Uterus (tissue), 4 donors: ENCODE data around the gene BCOR. TPM values are rescaled to one million over a fixed set of nuclear protein-coding genes. Genes with fewer than 3 reads are reported as not detected.

Source experiments
- DNase-seq, 2 donors: peaks; one replicate each; pipeline ENCODE4 v3.0.0-alpha.2; 2019 to 2020
- H3K27ac ChIP-seq, 2 donors: fragments of 200-600 bp; sonication (generic); 1 replicate in 1 of 2; 2 replicates in 1 of 2; pipeline ENCODE4 v1.5.1; 2016 to 2018
- H3K27me3 ChIP-seq, 2 donors: fragments of 200-600 bp; sonication (generic); one replicate each; pipeline ENCODE4 v1.5.1; 2018 to 2019; ENCODE audit warnings: control low read depth in 1 of 2
- H3K36me3 ChIP-seq, 2 donors: fragments of 200-600 bp; sonication (generic); one replicate each; pipeline ENCODE4 v1.5.1; 2019; ENCODE audit warnings: control low read depth in 1 of 2
- H3K4me1 ChIP-seq, 2 donors: fragments of 200-600 bp; sonication (generic); one replicate each; pipeline ENCODE4 v1.5.1; 2018 to 2019; ENCODE audit warnings: control low read depth in 1 of 2
- H3K4me3 ChIP-seq, 2 donors: fragments of 200-600 bp; sonication (generic); 1 replicate in 1 of 2; 2 replicates in 1 of 2; pipeline ENCODE4 v1.5.1; 2018 to 2019; ENCODE audit warnings: mild to moderate bottlenecking in 1 of 2
- H3K9me3 ChIP-seq, 2 donors: fragments of 200-600 bp; sonication (generic); one replicate each; pipeline ENCODE4 v1.5.1; 2019; ENCODE audit warnings: control low read depth in 1 of 2
- CTCF ChIP-seq, 4 experiments: fragments of 200-600 bp in 2 of 4; fragments of 450-650 bp in 2 of 4; sonication (generic) in 2 of 4; IDR thresholded peaks; one replicate each; pipeline ENCODE4 v1.5.1; 2016 to 2019; ENCODE audit warnings: antibody characterized with exemption in 4 of 4, mild to moderate bottlenecking in 2 of 4, moderate library complexity in 1 of 4
- POLR2A ChIP-seq, 2 donors: fragments of 450-650 bp; IDR thresholded peaks; one replicate each; pipeline ENCODE4 v1.6.1; 2016; ENCODE audit warnings: antibody characterized with exemption in 2 of 2, mild to moderate bottlenecking in 1 of 2, moderate library complexity in 1 of 2
- intact Hi-C: fragments of 100-400 bp; cut with DNase I; formaldehyde crosslinking; loops from one replicate; pipeline ENCODE4 v1.15.1; 2023; ENCODE audit warnings: low total_unique reads
- total RNA-seq, 4 donors: library from RNA; depleted of rRNA in 3 of 4; stranded (reverse); fragments of >200 nt in 3 of 4; gene quantifications; one replicate each; pipeline versions ENCODE4 v1.1.0 to v1.2.4, GENCODE V29; 2014 to 2023
- donor health status: DM: yes; HTN: yes; CAD: no.

Gene BCOR
- total RNA-seq, 4 donors from 2014 or later: 10.0 to 42.4 (median 26.4) TPM

DNA sequence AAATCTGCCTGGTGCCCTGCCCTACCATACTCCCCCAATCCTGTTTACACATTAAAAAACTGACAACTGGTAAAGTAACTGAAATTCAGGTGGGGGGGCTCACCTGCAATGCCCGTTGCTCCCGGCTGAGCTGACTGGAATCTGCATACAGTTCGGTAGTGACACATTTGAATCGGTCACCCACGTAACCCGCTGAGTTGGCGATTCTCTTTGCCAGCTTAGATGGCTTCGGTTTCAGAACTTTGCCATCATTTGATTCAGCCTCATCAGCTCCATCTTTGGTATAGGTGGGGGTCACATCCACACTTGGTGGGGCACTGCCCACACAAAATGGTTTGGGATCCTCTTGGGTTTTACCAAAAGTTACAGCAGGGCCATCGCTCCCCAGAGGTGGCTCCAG, 25.5 kb downstream of the BCOR start:
- no peak for TF ChIP-seq POLR2A (IDR thresholded peaks at IDR 0.05)
- no peak for TF ChIP-seq CTCF (IDR thresholded peaks at IDR 0.05)
- H3K27me3 ChIP-seq: no peaks in the 10 kb centered on the region
- no peak for DNase-seq
- intact Hi-C loops: no loop called here
- no peak overlapping the region for H3K27ac ChIP-seq
- no peaks in the 10 kb centered on the region for H3K36me3 ChIP-seq
- no peak overlapping the region for H3K4me3 ChIP-seq
- no peaks in the 10 kb centered on the region for H3K9me3 ChIP-seq
- no peaks in the 10 kb centered on the region for H3K4me1 ChIP-seq

DNA sequence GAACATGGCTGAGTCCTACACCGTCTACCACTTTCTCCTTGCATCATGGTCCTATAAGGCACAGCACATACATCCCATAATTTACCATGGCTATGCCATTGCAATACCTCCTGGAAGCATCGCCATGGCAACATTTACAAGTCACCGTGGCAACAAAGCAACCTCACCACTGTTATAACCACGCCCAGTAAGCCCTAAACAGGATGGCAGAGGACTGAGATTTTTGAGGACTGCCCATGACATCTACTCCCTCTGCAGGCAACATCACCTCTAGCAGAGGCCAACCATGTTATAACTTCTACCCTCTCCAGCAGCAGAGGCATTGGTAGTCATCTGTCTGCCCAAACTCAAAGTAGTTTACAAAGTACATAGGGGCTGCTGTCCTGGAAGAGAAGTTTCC, 29.7 kb downstream of the BCOR start:
- no peak for DNase-seq
- H3K27ac ChIP-seq: no peak overlapping the region
- H3K36me3 ChIP-seq: no peaks in the 10 kb centered on the region
- intact Hi-C loops: no loop called here
- no peaks in the 10 kb centered on the region for H3K4me1 ChIP-seq
- H3K27me3 ChIP-seq: no peaks in the 10 kb centered on the region
- no peak for TF ChIP-seq CTCF (IDR thresholded peaks at IDR 0.05)
- TF ChIP-seq POLR2A (IDR thresholded peaks at IDR 0.05): no peak
- no peaks in the 10 kb centered on the region for H3K9me3 ChIP-seq
- H3K4me3 ChIP-seq: no peak overlapping the region

DNA sequence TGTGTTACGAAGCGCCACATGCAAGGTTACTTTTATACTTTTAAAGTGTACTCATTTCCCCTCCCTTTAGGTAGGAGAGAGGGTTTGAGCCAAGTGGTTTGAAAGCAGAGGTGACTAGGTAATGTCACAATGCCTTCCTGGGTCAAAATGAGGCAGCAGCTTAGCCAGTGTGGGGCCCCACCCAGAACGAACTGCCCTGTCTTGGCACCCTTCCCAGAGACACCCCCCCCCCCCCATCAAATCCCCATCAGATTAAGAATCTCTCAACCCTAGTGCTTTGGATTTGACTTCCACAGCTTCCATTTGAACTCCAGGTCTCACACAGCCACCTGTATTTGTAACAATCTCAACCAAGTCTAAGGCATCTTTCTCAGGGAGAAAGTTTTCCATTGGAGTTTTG, 31.1 kb downstream of the BCOR start:
- Histone ChIP-seq H3K4me3 (no peak overlapping the region), H3K36me3 (no peaks in the 10 kb centered on the region), H3K27ac (no peak overlapping the region), H3K9me3 (no peaks in the 10 kb centered on the region), H3K27me3 (no peaks in the 10 kb centered on the region), H3K4me1 (no peaks in the 10 kb centered on the region)
- intact Hi-C loops: no loop called here
- no peak for DNase-seq
- TF ChIP-seq POLR2A (IDR thresholded peaks at IDR 0.05) (no peak), CTCF (IDR thresholded peaks at IDR 0.05) (no peak)

DNA sequence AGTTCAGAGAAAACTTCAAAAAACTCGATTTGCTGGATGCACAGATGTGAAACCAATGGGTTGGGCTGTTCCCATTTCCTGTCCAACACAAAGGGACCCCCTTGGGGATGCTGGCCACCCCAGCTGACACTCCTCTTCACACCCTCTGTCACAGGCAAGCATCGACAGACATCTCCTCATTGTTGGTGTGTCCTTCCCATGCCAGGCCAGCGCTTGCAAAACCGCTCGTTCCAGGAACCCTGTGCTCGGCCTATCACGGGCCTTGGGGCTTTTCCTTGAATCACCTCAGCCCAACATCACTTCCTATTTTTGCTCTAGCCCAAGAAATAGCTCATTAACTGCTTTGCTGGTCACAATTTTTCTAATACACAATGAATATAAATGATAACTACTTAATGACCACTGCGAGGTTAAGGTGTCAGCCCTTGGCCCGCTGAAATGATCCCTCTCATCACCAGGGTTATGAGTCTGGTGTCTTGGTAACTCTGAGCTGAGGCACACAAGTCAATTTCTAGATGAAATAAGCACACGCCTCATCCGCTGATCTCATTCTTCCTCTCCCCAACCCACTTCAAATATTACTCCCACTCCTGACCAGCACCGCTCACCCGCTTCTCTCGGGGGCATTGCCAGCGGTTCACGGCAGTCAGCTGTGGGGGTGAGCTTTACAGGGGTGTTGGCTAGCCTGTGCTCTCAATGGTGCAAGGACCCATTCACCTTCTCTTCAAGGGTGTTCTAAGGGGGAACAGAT, 32.3 kb downstream of the BCOR start:
- no peak for TF ChIP-seq CTCF (IDR thresholded peaks at IDR 0.05)
- Histone ChIP-seq H3K36me3 (no peaks in the 10 kb centered on the region), H3K4me1 (no peaks in the 10 kb centered on the region), H3K27me3 (no peaks in the 10 kb centered on the region), H3K9me3 (no peaks in the 10 kb centered on the region), H3K27ac (no peak overlapping the region), H3K4me3 (no peak overlapping the region)
- no peak for DNase-seq
- intact Hi-C loops: no loop called here

DNA sequence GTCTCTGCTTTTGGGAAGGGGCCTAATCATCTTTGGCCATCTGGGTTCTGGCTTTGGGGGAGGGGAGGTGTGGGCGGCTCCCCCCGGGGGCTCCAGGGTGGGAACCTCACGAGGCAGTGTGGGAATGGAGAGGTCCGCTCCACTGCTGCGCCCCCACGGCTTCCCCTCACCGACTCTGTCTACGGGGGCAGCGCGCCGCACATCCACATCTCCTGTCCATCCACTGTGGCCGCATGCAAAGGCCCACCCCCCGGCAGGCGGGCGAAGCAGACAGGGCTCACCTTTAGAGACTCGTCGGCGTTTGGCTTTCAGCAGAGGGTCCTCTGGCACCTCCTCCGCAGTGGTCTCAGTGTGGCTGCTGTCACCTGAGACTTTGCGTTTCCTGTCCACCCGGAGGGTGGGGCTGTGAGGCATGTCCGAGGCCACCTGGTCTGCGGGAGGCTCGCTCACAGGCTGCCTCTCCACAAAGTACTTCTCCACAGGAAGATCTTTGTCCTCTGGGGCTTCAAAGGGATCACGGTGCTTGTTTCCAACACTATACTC, 33.6 kb downstream of the BCOR start:
- Histone ChIP-seq H3K9me3 (no peaks in the 10 kb centered on the region), H3K4me3 (no peak overlapping the region), H3K4me1 (no peaks in the 10 kb centered on the region), H3K36me3 (no peaks in the 10 kb centered on the region), H3K27ac (no peak overlapping the region), H3K27me3 (no peaks in the 10 kb centered on the region)
- intact Hi-C loops: no loop called here
- no peak for DNase-seq
- TF ChIP-seq POLR2A (IDR thresholded peaks at IDR 0.05) (no peak), CTCF (IDR thresholded peaks at IDR 0.05) (no peak)
